Measurements from ENCODE around the gene RANBP17. TPM values are rescaled to one million over a fixed set of nuclear protein-coding genes. Genes with fewer than 3 reads are reported as not detected.
"Not testable (repeated sequence)": the region's sequence is repeated elsewhere in the genome, so short reads cannot be mapped to it uniquely, and the experiment has no call there.

RANBP17 gene
- total RNA-seq, 1 donor from 2014 or later: 4.0 TPM

DNA sequence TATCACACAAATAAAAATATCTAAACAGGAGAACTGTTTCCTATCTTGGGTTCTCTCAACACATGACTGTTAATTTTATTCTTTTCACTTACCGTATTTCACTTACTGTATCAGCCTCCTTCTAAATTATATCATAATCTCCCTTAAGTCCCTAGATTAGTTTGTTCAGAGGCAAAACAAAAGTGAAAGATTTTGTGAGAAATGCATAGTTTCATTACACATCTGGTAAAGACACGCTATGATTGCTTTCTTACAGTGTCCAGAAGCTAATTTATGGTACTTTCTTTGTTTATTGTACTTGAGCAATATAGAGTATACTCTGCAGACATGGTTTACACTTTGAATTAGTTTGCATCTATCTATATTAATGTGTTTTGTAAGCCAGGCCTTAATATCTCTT, 287.5 kb downstream of the RANBP17 start:
- no peak for DNase-seq (ENCODE audit: low read depth in 2 of 2)

DNA sequence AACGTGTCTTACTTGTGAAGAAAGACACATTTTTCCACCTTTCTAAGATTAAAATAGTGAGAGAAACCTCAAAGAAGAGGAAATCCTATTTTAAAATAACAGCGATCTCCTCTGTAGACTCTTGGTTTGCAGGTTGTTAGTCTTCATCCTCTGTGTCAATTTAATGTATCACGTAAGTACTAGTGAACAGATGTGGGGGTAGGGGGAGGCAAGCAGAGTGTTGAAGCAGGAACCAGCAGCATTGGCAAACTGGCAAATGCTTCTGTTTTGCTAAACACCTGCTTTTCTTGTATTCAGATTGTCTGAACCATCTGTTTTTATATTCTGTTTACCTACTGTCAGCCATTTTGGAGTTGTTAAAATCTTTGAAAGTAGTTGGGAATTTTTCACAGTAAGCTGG, 288.0 kb downstream of the RANBP17 start:
- no peak for DNase-seq (ENCODE audit: low read depth in 2 of 2)

DNA sequence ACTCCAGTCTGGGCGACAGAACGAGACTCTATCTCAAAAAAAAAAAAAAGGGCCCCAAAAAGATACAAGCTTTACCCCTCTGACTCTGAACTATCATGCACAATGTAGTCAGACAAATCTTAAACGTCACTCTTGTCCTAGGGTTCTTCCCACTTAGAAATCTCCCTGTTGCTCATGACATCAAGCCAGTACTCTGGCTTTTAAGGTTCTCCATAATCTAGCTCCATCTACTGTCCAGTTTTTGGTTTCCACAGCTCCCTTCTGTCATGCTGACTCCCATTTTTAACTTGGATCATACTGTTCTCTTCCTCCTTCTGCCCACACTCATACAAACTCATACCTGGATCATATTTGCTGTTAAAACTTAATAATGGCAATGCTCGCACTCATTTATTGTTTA, 290.6 kb downstream of the RANBP17 start:
- DNase-seq (ENCODE audit: low read depth in 2 of 2): peak; percentile 4 to 52

DNA sequence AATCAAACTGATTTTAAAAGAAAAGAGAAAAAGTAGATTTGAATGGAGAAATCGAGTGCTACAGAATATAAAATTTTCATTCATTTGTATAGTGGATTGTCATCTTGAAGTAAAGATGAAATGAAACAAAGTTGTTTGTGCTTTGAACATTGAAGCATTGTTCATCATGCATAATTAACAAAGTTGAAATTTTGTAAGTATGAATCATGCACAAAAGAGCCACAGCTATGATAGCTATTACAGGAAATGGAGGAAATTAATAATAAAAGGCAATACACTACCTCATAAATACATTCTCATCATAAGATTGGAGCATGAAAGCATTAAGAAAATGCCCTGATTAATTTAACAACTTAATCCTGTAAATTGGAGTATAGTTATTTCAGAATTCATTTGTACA, 293.8 kb downstream of the RANBP17 start:
- peak in 1 of 2 donors; percentile 5 for DNase-seq (ENCODE audit: low read depth in 2 of 2)

DNA sequence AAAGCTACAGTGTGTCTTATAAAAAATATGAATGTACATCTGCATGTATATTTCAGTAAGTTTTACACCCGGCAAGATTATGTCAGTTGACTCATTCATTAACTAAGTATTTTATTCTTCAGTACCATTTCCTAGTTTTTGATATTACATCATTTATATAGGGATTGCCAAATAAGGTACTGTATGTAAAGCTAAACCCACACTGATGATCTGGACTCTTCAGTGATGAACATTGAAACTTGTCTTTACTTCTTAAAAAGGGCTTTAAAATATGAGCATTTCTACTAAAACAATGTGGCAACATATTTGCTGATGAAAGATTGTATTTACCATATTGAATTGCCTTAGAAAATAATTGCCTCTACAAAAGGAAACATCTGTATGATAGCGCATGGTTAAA, 295.5 kb downstream of the RANBP17 start:
- no peak for DNase-seq (ENCODE audit: low read depth in 2 of 2)

DNA sequence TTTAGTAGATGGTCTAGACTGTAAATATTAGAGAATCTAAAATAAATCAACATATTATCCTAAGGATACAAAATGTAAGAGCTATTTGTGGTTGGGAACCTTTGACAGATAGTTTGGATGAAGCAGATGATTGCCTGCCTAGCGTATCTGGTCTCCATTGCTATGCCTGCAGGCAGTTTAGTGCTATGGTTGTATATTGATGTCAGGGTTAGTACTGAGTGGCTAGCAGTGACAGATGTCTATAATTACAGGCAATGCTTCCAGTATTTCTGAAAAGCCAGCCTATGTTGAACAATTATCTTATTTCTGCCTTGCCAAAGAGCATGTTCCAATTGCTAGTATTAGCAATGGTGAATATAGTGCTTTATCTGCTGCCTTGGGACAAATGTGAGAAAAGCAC, 296.0 kb downstream of the RANBP17 start:
- no peak for DNase-seq (ENCODE audit: low read depth in 2 of 2)

DNA sequence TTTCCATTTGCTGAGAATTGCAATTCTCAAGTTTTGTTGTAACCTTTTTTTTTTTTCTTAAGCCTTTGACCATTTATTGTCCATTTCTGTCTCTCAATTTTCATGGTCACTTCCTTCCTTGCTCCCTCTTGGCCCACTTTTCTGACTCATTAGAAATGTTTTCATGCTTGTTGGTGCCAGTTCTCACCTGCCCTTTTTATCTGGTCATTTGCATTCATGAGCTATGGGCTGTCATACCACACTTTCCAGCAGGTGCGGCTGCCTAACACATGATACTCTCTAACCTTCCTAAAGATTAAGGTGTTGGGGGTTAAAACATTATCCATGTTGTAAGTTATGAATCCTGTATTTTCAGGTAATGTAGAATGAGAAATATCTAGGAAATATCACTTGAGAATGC, 296.8 kb downstream of the RANBP17 start:
- DNase-seq (ENCODE audit: low read depth in 2 of 2): no peak

DNA sequence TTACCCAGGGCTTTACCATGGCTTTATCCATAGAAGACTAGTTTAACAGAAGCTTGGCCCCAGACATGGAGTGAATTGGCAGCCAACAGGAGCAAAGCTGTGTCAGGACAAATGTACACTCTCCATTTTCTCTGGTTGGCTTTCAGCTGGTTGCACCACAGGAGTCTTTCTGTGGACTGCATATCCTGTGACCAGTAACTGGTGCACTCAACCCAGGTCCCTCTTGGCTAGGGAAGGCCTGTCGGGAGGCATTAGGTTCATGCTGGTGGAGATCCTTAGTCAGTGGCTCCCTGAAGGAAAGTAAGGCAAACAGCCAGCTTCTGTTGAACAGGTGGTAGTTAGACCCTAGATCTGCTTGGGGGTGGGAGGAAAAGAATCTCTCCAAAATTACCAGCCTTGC, 300.3 kb downstream of the RANBP17 start:
- DNase-seq (ENCODE audit: low read depth in 2 of 2): no peak

DNA sequence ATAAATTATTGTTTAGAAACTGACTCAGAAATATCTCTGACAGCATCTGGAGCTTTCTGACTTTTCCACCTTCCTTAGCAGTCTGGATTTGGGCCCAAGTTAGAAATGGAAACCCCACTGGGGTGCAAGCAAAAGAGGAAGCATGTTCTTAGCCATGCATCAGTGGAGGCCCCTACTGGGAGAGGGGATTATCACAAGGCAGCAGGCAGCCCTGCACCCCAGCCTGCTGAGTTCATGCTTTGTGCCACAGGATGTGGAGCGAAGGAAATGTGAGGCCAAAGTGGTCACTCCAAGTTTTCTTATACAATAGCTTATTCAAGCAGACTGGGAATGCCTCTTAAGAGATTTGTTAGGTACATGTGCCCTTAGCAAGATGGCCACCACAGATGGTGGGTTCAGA, 300.8 kb downstream of the RANBP17 start:
- DNase-seq (ENCODE audit: low read depth in 2 of 2): peak; percentile 17 to 61

DNA sequence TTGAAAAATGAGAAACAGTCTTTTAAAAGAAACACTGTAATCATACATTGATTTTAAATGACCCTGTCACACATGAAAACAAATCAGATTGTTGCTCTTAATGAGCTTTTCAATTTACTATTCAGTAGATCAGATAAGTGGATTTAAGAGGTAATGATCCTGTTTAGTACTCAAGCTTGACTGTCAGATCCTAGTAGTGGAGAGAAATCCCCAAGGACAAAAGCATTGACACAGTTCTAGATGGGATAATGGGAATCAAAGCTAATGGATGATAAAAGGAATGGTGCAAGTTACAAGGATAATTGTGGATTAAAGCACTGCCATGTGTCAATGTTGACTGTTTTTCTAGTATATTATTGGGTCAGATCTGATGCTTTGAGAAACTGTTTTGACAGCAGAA, 304.9 kb downstream of the RANBP17 start:
- no peak for DNase-seq (ENCODE audit: low read depth in 2 of 2)

DNA sequence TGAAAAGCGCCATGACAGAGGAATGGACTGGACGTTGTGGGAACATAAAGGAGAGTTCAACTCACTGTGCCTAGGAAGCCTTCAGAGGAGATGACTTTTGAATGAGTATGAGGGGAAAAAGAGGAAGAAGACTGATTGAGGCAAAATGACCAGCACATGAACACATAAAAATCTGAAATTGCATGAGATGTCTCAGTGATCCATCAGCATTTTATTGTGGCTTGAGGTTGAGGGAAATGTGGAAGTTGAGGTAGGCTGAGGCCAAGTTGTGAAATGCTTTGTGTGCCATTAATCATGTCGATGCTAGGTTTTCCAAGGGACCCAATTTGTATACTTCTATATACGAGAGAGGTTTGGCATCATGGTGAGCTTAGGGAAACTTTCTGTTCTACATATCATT, 306.4 kb downstream of the RANBP17 start:
- DNase-seq (ENCODE audit: low read depth in 2 of 2): no peak

DNA sequence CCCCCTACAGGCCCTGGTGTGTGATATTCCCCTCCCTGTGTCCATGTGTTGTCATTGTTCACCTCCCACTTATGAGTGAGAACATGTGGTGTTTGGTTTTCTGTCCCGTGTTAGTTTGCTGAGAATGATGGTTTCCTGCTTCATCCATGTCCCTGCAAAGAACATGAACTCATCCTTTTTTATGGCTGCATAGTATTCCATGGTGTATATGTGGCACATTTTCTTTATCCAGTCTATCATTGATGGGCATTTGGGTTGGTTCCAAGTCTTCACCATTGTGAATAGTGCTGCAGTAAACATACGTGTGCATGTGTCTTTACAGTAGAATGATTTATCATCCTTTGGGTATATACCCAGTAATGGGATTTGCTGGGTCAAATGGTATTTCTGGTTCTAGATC, 313.1 kb downstream of the RANBP17 start:
- not testable (repeated sequence) for DNase-seq (ENCODE audit: low read depth in 2 of 2)

DNA sequence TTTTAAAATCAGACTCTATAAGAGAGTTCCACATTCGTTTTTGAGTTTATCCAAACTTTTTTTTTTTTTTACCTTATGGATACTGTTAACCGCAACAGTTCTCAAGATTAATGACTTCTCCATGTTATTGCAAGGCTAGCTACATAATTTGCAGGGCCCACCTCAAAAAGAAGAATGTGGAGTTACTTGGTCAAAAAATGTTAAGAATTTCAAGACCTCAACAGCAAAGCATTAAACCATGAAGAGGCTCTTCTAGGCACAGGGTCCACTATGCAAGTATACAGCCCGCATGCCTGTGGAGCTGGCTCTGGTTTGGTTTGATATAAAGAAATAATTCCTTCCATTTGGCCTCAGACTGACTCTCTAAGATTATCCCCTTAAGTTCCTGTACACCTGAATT, 313.9 kb downstream of the RANBP17 start:
- no peak for DNase-seq (ENCODE audit: low read depth in 2 of 2)

DNA sequence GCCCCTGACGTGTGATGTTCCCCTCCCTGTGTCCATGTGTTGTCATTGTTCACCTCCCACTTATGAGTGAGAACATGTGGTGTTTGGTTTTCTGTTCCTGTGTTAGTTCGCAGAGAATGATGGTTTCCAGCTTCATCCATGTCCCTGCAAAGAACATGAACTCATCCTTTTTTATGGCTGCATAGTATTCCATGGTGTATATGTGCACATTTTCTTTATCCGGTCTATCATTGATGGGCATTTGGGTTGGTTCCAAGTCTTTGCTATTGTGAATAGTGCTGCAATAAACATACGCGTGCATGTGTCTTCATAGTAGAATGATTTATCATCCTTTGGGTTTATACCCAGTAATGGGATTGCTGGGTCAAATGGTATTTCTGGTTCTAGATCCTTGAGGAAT, 316.4 kb downstream of the RANBP17 start:
- DNase-seq (ENCODE audit: low read depth in 2 of 2): not testable (repeated sequence)

DNA sequence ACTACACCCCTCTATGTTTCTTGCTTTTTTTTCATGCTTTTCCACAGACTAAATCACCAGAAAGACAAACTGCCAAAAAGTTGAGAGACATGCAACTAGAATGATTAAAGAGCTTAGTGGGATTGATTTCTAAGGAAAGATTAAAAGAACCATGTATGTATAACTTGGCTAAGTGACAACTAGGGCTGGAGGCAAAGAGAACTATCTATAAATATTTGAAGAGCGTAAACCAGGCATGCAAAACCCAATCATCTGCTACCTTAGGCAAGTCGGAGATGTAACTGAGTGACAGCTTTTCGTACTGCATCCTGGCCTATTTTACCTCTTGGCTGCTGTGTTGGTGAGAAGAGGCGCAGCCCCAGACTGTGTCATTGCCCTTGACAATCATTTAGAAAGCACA, 326.2 kb downstream of the RANBP17 start:
- DNase-seq (ENCODE audit: low read depth in 2 of 2): no peak

DNA sequence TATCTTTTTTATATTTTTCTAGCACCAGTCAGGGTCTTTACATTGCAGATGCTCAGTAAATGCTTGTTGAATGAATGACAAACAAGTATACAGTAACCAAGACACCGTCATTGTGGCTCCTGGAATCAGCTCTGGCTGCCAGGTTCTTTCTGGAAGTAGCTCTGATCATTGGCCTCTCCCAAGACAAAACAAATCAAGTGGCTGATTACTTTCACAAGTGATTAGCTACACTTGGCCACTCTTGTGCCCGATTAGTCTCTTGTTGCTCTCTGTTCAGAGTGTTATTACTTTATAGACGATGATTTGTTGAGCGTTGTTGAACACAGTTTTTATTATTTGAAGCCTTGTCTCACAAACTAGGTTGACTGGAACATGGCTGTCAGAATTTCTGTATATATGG, 327.6 kb downstream of the RANBP17 start:
- DNase-seq (ENCODE audit: low read depth in 2 of 2): no peak

DNA sequence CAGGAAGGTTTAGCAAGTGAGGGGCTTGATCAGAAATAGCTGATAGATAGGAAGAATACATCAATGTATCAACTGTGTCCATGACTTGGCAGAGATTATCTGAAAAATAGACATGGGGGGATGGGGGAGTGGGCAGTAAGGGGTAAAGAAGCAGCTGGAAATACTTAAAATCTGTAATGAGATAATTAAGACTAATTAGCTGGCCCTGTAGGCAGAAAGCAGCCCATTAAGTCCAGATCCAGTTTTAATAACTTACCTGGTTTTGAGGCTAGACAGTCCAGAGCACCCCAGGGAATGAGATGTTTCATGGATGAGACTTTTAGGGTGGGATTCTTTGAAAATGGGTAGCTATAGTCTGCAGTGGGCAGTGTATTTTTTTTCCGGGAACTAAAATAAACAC, 330.3 kb downstream of the RANBP17 start:
- DNase-seq (ENCODE audit: low read depth in 2 of 2): no peak

DNA sequence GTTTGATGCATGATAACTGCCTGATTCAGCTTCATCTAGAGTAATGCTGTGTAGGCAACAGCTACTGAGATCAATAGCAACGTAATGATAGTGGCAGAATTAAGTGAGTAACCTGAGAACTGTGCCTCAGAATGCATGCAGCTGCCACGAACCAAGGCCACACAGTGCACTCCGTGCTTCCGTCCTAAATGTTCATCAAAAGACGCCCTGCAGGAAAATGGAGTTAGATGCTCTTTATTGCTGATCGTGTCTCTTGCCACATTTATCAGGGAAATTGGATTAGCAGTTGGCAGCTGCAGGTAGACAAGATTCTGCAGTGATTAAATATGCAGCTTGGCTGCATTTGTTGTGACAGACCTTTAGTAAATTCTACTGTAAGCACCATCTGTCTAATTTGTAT, 339.5 kb downstream of the RANBP17 start:
- DNase-seq (ENCODE audit: low read depth in 2 of 2): no peak

DNA sequence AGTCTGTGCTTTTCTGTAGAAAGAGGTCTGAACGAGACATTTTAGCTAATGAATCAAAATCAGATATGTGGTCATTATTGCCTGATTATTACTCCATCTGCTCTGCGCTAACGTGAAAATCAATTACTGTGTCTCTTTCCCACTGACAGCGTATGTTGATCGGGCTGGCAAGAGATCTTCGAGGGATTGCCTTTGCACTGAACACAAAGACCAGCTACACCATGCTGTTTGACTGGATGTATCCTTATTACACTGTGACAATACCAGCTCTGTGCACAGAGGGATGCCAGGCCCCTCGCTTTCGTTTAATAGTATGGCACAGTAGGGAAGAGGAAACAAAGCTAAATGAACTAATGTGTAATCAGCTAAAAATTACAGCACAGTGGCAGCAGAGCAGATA, 343.6 kb downstream of the RANBP17 start:
- DNase-seq (ENCODE audit: low read depth in 2 of 2): no peak

DNA sequence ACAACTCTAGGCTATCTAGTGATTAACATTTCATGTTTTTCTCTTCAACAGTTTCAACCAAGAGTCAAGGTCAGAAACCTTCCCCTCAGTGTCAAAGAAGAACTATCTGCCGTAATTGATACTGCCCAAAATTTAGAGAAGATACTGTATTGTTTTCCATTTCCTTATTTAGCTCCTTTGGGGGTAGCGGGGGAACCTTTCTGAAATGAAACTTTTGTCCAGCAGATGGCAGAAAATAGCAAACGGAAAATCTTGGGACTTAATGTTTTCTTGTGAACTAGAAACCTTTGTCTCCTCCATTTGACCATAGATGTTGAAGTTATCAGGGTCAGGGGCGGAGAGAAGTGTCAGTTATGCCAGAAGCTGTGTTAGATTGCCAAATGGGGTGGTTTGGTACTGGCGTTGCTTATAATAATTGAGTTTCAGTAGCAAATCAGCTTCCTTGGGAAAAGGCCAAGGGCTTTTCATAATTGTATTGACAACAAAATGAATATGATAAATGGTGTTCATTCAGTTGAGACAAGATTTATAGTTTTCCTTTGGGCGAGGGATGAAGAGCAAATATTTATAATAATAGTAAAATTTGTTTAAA, 345.5 kb downstream of the RANBP17 start:
- peak; percentile 37 to 44 for DNase-seq (ENCODE audit: low read depth in 2 of 2)

DNA sequence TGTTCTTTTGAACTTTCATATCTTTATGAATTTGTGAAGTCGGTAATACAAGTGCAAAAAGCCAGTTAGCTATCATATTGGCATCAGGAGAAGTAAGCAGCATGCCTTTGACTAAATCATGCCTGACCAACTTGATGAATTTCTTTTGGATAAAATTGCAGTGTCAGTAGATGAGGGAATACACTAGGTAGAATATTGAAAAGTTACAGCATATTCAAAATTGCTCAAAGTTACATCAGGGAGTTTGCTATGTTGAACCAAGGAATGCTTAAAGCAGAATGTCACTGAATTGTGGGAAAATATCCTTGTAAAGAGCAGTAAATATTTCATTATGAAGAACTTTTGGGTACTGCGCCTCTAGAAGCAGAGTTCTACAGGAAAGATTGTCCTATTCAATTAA, 360.1 kb downstream of the RANBP17 start:
- no peak for DNase-seq (ENCODE audit: low read depth in 2 of 2)

DNA sequence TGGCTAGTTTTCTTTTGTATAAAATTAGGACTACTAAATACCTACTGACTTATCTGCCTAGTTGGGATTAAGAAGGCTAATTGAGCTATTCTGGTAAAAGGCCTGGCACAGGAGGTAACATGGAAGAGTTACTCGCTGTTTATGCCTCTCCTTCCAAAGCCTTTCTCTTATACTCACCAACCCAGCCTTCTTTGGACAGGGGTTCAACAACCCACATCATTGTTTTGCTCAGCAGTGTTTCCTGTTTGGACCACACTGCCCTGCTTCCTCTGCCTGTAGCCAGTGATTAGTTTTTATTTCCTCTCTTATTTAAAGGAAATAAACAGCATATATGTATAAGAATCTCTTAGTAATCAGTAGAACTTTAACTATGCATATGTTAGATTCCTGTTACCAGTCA, 362.1 kb downstream of the RANBP17 start:
- peak; percentile 8 to 23 for DNase-seq (ENCODE audit: low read depth in 2 of 2)

DNA sequence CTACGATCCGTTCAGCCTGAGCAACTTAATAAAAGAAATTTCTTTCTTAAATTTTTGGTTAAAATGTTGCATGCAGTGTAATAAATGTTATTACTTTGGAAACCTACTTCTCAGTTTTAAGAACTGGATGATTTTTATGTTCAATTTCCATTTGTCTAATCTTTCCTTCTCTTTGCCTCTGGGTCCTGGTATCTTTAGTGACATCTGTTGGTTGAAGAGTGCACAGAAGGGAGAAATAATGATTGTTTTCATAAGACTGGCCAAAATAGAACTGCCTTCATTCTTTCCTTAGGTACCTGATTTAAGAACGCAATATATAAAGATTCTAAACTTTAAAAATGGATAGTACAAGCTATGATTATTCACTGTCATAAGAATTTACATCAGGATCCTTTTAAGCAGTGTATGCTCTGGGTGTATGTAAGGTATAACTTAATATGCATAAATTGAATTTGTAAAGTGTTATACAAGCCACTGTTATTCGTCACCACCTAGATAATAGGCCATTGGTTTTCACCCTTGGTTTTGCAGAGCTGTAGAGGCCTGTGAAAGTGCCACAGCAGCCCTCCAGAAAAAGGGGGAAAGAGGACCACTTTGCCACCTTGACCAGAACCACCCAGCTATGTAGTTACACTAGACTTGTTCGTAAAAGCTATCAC, 364.4 kb downstream of the RANBP17 start:
- DNase-seq (ENCODE audit: low read depth in 2 of 2): peak in 1 of 2 donors; percentile 26

DNA sequence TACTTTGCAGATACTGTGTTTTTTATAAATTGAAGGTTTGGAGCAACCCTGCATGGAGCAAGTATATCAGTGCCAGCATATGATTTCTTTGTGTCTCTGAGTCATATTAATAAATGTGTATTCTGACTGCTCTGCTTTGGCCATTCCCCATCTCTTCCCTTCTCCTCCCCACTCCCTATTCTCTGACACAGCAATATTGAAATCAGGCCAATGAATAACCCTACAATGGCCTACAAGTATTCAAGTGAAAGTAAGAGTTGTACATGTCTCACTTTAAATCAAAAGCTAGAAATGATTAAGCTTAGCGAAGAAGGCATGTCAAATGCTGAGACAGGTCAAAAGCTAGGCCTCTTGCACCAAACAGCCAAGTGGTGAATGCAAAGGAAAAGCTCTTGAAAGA, 365.0 kb downstream of the RANBP17 start:
- DNase-seq (ENCODE audit: low read depth in 2 of 2): no peak

Data from lung microvascular endothelial cell (primary cell).